ENCODE results near the gene ABHD6.

ABHD6 gene

GRCh38 chr3:58325525-58325992 is 88.0 kb downstream of the ABHD6 start:
- no peaks in the 10 kb centered on the region for H3K27me3 ChIP-seq (replicated peaks)
- TF ChIP-seq, protein P1, sequence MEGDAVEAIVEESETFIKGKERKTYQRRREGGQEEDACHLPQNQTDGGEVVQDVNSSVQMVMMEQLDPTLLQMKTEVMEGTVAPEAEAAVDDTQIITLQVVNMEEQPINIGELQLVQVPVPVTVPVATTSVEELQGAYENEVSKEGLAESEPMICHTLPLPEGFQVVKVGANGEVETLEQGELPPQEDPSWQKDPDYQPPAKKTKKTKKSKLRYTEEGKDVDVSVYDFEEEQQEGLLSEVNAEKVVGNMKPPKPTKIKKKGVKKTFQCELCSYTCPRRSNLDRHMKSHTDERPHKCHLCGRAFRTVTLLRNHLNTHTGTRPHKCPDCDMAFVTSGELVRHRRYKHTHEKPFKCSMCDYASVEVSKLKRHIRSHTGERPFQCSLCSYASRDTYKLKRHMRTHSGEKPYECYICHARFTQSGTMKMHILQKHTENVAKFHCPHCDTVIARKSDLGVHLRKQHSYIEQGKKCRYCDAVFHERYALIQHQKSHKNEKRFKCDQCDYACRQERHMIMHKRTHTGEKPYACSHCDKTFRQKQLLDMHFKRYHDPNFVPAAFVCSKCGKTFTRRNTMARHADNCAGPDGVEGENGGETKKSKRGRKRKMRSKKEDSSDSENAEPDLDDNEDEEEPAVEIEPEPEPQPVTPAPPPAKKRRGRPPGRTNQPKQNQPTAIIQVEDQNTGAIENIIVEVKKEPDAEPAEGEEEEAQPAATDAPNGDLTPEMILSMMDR (IDR thresholded peaks at IDR 0.05; ENCODE audit: low read depth, low read length, missing control alignments): no peak
- no peak overlapping the region for H3K4me3 ChIP-seq (ENCODE audit: low read depth, low read length)
- in situ Hi-C loops (cut with HindIII; ENCODE audit: low pct_ligation_motif_present, low sequenced_read_pairs): no loop called here
- H3K36me3 ChIP-seq (replicated peaks): no peaks in the 10 kb centered on the region
- H3K27ac ChIP-seq: peak overlapping the region; percentile 21
- no peak for DNase-seq

DNA sequence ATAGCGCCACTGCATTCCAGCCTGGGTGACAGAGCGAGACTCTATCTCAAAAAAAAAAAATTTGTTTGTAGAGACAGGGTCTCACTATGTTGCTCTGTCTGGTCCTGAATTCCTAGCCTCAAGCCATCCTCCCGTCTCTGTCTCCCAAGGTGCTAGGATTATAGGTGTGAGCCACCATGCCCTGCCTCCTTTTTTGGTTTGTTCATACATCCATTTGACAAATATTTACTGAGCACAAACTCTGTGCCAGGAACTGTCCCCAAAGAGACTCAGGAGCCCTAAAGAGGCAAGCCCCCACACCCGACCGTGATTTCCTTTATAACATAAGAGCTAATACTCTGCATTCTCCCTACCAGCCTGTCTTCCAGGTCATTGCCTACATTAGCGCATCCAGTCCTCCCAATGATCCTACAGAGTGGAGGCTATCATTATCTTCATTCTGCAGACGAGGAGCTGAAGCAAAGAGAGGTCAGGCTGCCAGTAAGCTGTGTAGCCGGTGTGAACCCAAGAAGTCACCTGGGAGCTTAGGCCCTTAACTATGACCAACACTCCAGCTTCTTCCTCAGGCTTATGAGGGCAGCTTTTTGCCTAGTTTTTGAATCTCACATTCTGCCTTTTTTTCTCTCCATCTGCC is 88.8 kb downstream of the ABHD6 start:
- DNase-seq: no peak
- Histone ChIP-seq H3K4me3 (ENCODE audit: low read depth, low read length) (no peak overlapping the region), H3K27ac (no peak overlapping the region), H3K27me3 (replicated peaks) (no peaks in the 10 kb centered on the region), H3K36me3 (replicated peaks) (no peaks in the 10 kb centered on the region)
- TF ChIP-seq, protein P1 (IDR thresholded peaks at IDR 0.05; ENCODE audit: low read depth, low read length, missing control alignments): no peak
- in situ Hi-C loops (cut with HindIII; ENCODE audit: low pct_ligation_motif_present, low sequenced_read_pairs): no loop called here

GRCh38 chr3:58329150-58329921 is 91.7 kb downstream of the ABHD6 start:
- H3K27ac ChIP-seq: no peak overlapping the region
- in situ Hi-C loops (cut with HindIII; ENCODE audit: low pct_ligation_motif_present, low sequenced_read_pairs): no loop called here
- DNase-seq: no peak
- no peaks in the 10 kb centered on the region for H3K27me3 ChIP-seq (replicated peaks)
- H3K4me3 ChIP-seq (ENCODE audit: low read depth, low read length): no peak overlapping the region
- H3K36me3 ChIP-seq (replicated peaks): no peaks in the 10 kb centered on the region
- TF ChIP-seq, protein P1 (IDR thresholded peaks at IDR 0.05; ENCODE audit: low read depth, low read length, missing control alignments): no peak

- in situ Hi-C loops (cut with HindIII; ENCODE audit: low pct_ligation_motif_present, low sequenced_read_pairs): no loop called here
- Histone ChIP-seq H3K4me3 (ENCODE audit: low read depth, low read length) (no peak overlapping the region), H3K27me3 (replicated peaks) (no peaks in the 10 kb centered on the region), H3K27ac (no peak overlapping the region), H3K36me3 (replicated peaks) (no peaks in the 10 kb centered on the region)
- no peak for DNase-seq
- TF ChIP-seq, protein P1 (IDR thresholded peaks at IDR 0.05; ENCODE audit: low read depth, low read length, missing control alignments): no peak
These were observed 92.4 kb downstream of the ABHD6 start for GRCh38 chr3:58329922-58330413.

DNA sequence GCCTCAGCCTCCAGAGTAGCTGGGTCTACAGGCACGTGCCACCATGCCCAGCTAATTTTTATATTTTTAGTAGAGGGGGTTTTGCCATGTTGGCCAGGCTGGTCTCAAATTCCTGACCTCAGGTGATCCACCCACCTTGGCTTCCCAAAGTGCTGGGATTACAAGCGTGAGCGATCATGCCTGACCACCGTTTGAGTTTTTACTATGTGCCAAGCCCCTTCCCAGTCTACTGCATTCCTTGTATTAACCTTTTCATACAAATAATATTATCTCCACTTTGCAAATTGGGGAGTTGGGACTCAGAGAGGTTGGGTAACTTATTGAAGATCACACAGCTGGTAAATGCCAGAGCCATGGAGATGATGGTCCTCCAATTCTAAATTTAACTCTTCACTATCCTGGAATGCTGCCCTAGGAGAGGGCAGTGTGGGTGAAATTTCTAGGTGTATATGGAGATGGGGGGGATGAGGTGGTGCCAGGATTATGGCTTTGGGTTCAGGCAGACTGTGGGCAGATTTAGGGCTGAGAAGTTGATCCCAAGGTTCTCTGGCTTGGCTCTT is 94.1 kb downstream of the ABHD6 start:
- TF ChIP-seq, protein P1 (IDR thresholded peaks at IDR 0.05; ENCODE audit: low read depth, low read length, missing control alignments): no peak
- in situ Hi-C loops (cut with HindIII; ENCODE audit: low pct_ligation_motif_present, low sequenced_read_pairs): no loop called here
- no peaks in the 10 kb centered on the region for H3K36me3 ChIP-seq (replicated peaks)
- DNase-seq: no peak
- H3K27ac ChIP-seq: no peak overlapping the region
- H3K4me3 ChIP-seq (ENCODE audit: low read depth, low read length): no peak overlapping the region
- H3K27me3 ChIP-seq (replicated peaks): no peaks in the 10 kb centered on the region
